Tibial nerve (tissue), 4 donors: ENCODE results near the gene KRT16. TPM values are rescaled to one million over a fixed set of nuclear protein-coding genes. Genes with fewer than 3 reads are reported as not detected.

Source experiments
- DNase-seq, 2 donors: peaks; one replicate each; pipeline ENCODE4 v3.0.0-alpha.2; 2019; ENCODE audit warnings: low spot score in 2 of 2
- H3K27ac ChIP-seq, 4 donors: fragments of 200-600 bp; sonication (generic) in 3 of 4; one replicate each; pipeline ENCODE4 v1.5.1; 2017 to 2019; ENCODE audit warnings: mild to moderate bottlenecking in 1 of 4
- H3K27me3 ChIP-seq, 2 donors: fragments of 200-600 bp; sonication (generic) in 1 of 2; one replicate each; pipeline versions ENCODE4 v1.5.1 to v1.6.0; 2017 to 2019
- H3K36me3 ChIP-seq, 3 donors: fragments of 200-600 bp; sonication (generic); one replicate each; pipeline ENCODE4 v1.5.1; 2018 to 2019
- H3K4me1 ChIP-seq, 4 donors: fragments of 200-600 bp; sonication (generic) in 3 of 4; one replicate each; pipeline ENCODE4 v1.5.1; 2017 to 2019
- H3K4me3 ChIP-seq, 4 donors: fragments of 200-600 bp; sonication (generic) in 3 of 4; one replicate each; pipeline ENCODE4 v1.5.1; 2017 to 2019; ENCODE audit warnings: mild to moderate bottlenecking in 1 of 4, moderate library complexity in 1 of 4
- H3K9me3 ChIP-seq, 4 donors: fragments of 200-600 bp; sonication (generic) in 3 of 4; one replicate each; pipeline ENCODE4 v1.5.1; 2017 to 2019
- CTCF ChIP-seq, 5 experiments: fragments of 200-600 bp in 3 of 5; fragments of 450-650 bp in 2 of 5; sonication (generic) in 3 of 5; IDR thresholded peaks; one replicate each; pipeline ENCODE4 v1.5.1; 2016 to 2019; ENCODE audit warnings: antibody characterized with exemption in 5 of 5, mild to moderate bottlenecking in 3 of 5, moderate library complexity in 2 of 5
- EP300 ChIP-seq, 2 donors: sonication (generic); formaldehyde crosslinking; IDR thresholded peaks; one replicate each; pipeline ENCODE4 v1.6.1; 2017; ENCODE audit warnings: antibody characterized with exemption in 2 of 2, mild to moderate bottlenecking in 1 of 2
- POLR2A ChIP-seq, 2 donors: fragments of 450-650 bp; IDR thresholded peaks; one replicate each; pipeline ENCODE4 v1.6.1; 2017; ENCODE audit warnings: antibody characterized with exemption in 2 of 2, mild to moderate bottlenecking in 2 of 2, moderate library complexity in 2 of 2
- WGBS, 2 donors: methylation state at CpG; one replicate each; pipeline ENCODE4 v1.1.5; 2018; 5-methylcytosine and 5-hydroxymethylcytosine counted together
- total RNA-seq, 4 donors: library from RNA; depleted of rRNA; stranded (reverse); fragments of >200 nt; gene quantifications; one replicate each; pipeline ENCODE4 v1.1.0, GENCODE V29; 2016

Gene KRT16
- total RNA-seq, 4 donors from 2014 or later: 2.4 to 12.6 (median 6.6) TPM; not detected in 1

GRCh38 chr17:41580687-41581365, 31.7 kb downstream of the KRT16 start:
- TF ChIP-seq EP300 (IDR thresholded peaks at IDR 0.05) (no peak), POLR2A (IDR thresholded peaks at IDR 0.05) (no peak), CTCF (IDR thresholded peaks at IDR 0.05) (no peak)
- Histone ChIP-seq H3K4me1 (peaks cover 0 to 8% (median 0%) of the 10 kb centered on the region in 4 donors), H3K27me3 (no peaks in the 10 kb centered on the region), H3K36me3 (no peaks in the 10 kb centered on the region), H3K4me3 (no peak overlapping the region), H3K27ac (no peak overlapping the region), H3K9me3 (no peaks in the 10 kb centered on the region)
- no peak for DNase-seq
- WGBS, 2 donors: 25 to 67% methylated on average over 1 of the region's 1 CpG

GRCh38 chr17:41580244-41580575, 32.4 kb downstream of the KRT16 start:
- WGBS, 2 donors: 94 to 100% methylated on average over 2 of the region's 2 CpGs
- no peaks in the 10 kb centered on the region for H3K27me3 ChIP-seq

GRCh38 chr17:41579484-41580243, 32.9 kb downstream of the KRT16 start:
- DNase-seq: peak; percentile 64 to 84
- TF ChIP-seq EP300 (IDR thresholded peaks at IDR 0.05) (no peak), CTCF (IDR thresholded peaks at IDR 0.05) (peak; percentile 51 to 85 (median 77)), POLR2A (IDR thresholded peaks at IDR 0.05) (no peak)

More at GRCh38 chr17:41580244-41580575, 32.4 kb downstream of the KRT16 start:
- no peak overlapping the region for H3K27ac ChIP-seq
- H3K9me3 ChIP-seq: no peaks in the 10 kb centered on the region
- TF ChIP-seq EP300 (IDR thresholded peaks at IDR 0.05): no peak
- no peak for TF ChIP-seq POLR2A (IDR thresholded peaks at IDR 0.05)
- TF ChIP-seq CTCF (IDR thresholded peaks at IDR 0.05): no peak
- H3K36me3 ChIP-seq: no peaks in the 10 kb centered on the region
- no peak overlapping the region for H3K4me3 ChIP-seq
- no peak for DNase-seq
- H3K4me1 ChIP-seq: peaks cover 0 to 8% (median 0%) of the 10 kb centered on the region in 4 donors

GRCh38 chr17:41578971-41579370, 33.6 kb downstream of the KRT16 start:
- peaks cover 0 to 3% of the 10 kb centered on the region in 2 donors for H3K27me3 ChIP-seq

More at GRCh38 chr17:41579484-41580243, 32.9 kb downstream of the KRT16 start:
- 40 to 43% methylated on average over 18 of the region's 18 CpGs for WGBS, 2 donors
- H3K36me3 ChIP-seq: no peaks in the 10 kb centered on the region
- H3K4me3 ChIP-seq: no peak overlapping the region
- H3K27me3 ChIP-seq: no peaks in the 10 kb centered on the region
- no peaks in the 10 kb centered on the region for H3K9me3 ChIP-seq
- peak overlapping the region in 1 of 4 donors; percentile 13 for H3K27ac ChIP-seq
- peaks cover 0 to 5% (median 0%) of the 10 kb centered on the region in 4 donors for H3K4me1 ChIP-seq

More at GRCh38 chr17:41578971-41579370, 33.6 kb downstream of the KRT16 start:
- Histone ChIP-seq H3K4me3 (no peak overlapping the region), H3K4me1 (no peaks in the 10 kb centered on the region), H3K27ac (no peak overlapping the region), H3K9me3 (no peaks in the 10 kb centered on the region), H3K36me3 (no peaks in the 10 kb centered on the region)
- DNase-seq: no peak
- TF ChIP-seq POLR2A (IDR thresholded peaks at IDR 0.05) (no peak), CTCF (IDR thresholded peaks at IDR 0.05) (no peak), EP300 (IDR thresholded peaks at IDR 0.05) (no peak)
- WGBS, 2 donors: 57 to 75% methylated on average over 5 of the region's 5 CpGs
